Esophagus muscularis mucosa (tissue), 2 donors: ENCODE results near the gene TUBAL3.

Experiments used
- POLR2A ChIP-seq: fragments of 450-650 bp; IDR thresholded peaks from one replicate; pipeline ENCODE4 v1.6.1; 2017; ENCODE audit warnings: antibody characterized with exemption, moderate library complexity, mild to moderate bottlenecking, low read depth
- POLR2AphosphoS5 ChIP-seq, 2 donors: sonication (generic); formaldehyde crosslinking; IDR thresholded peaks; one replicate each; pipeline ENCODE4 v1.6.1; 2017; ENCODE audit warnings: antibody characterized with exemption in 2 of 2

DNA sequence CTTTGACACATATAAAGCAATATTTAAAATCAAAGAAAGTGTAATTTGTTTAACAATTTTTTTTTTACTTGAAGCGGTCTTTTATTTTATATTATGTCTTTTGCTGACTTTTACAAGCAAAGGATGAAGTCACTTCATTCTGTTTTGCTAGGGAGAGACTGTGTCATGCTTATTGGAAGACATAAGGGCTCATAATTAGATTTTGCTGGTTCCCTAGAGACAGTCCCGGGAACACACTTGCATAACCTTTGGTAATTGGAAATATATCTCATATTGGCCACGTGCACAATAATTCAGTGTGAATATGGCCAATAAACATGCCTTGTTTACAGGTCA lies 7.3 kb upstream of the TUBAL3 start:
- TF ChIP-seq POLR2A (no peak), POLR2AphosphoS5 (IDR thresholded peaks at IDR 0.05) (no peak)
